IMR-90 (cell line): Measurements from ENCODE around the gene SLC5A1. TPM values are rescaled to one million over a fixed set of nuclear protein-coding genes. Genes with fewer than 3 reads are reported as not detected.

Source experiments
- ATAC-seq: fragments of 200-7000 bp; cut with Tn5 transposase; 2 replicates; pipeline ENCODE4 v1.9.1; 2020; ENCODE audit warnings: low read depth, mild to moderate bottlenecking, moderate library complexity
- BruUV-seq: library from RNA; stranded (reverse); fragments of 400-500 nt; replicated peaks from 2 replicates; lab custom pipeline; 2021; lab: Mats Ljungman, UMichigan
- CTCF ChIA-PET: fragments of 300-600 bp; formaldehyde crosslinking; extraction: SDS; loops from one replicate; lab custom pipeline; 2021; ENCODE audit warnings: antibody characterized with exemption; lab: Yijun Ruan, JAX
- POLR2A ChIA-PET: fragments of 300-600 bp; sonication (Branson Sonifier 250); formaldehyde crosslinking; loops from one replicate; lab custom pipeline; 2022; ENCODE audit warnings: antibody characterized with exemption; ENCODE audit not compliant: unreplicated experiment; lab: Charles Lee
- DNase-seq: peaks from one replicate; pipeline ENCODE4 v3.0.0; 2013
- H2AFZ ChIP-seq: replicated peaks from 2 replicates; pipeline ENCODE3; 2013; ENCODE audit warnings: low read length, mild to moderate bottlenecking; ENCODE audit not compliant: poor library complexity
- H2AK5ac ChIP-seq: 2 replicates; pipeline ENCODE4 v1.6.1; 2013; ENCODE audit warnings: low read depth, low read length, inconsistent platforms
- H2AK9ac ChIP-seq: replicated peaks from 2 replicates; pipeline ENCODE3; 2013; ENCODE audit warnings: mild to moderate bottlenecking, low read depth, low read length, moderate library complexity; ENCODE audit not compliant: poor library complexity
- H2BK120ac ChIP-seq: 2 replicates; pipeline ENCODE4 v1.6.1; 2013; ENCODE audit warnings: low read depth, low read length, inconsistent platforms
- H2BK15ac ChIP-seq: 3 replicates; pipeline ENCODE4 v1.6.1; 2013; ENCODE audit warnings: low read depth, low read length, inconsistent platforms
- H2BK20ac ChIP-seq: 2 replicates; pipeline ENCODE4 v1.6.1; 2013; ENCODE audit warnings: low read depth, mild to moderate bottlenecking, inconsistent platforms, low read length, moderate library complexity
- H2BK5ac ChIP-seq: 2 replicates; pipeline ENCODE4 v1.6.1; 2013; ENCODE audit warnings: mild to moderate bottlenecking, low read depth, low read length, inconsistent platforms; ENCODE audit not compliant: poor library complexity, severe bottlenecking
- H3K14ac ChIP-seq: replicated peaks from 2 replicates; pipeline ENCODE4 v1.6.1; 2013; ENCODE audit warnings: low read depth, low read length, inconsistent platforms
- H3K18ac ChIP-seq: 2 replicates; pipeline ENCODE4 v1.6.1; 2013; ENCODE audit warnings: low read depth, low read length, control low read depth
- H3K23ac ChIP-seq: 2 replicates; pipeline ENCODE4 v1.6.1; 2013; ENCODE audit warnings: low read depth, low read length, inconsistent platforms
- H3K27ac ChIP-seq: 2 replicates; pipeline ENCODE4 v1.5.1; 2013; ENCODE audit warnings: mild to moderate bottlenecking, control low read depth, low read length; ENCODE audit not compliant: insufficient read depth
- H3K27me3 ChIP-seq: 2 replicates; pipeline ENCODE4 v1.6.1; 2013; ENCODE audit warnings: low read length; ENCODE audit not compliant: control insufficient read depth, insufficient read depth
- H3K36me3 ChIP-seq: 2 replicates; pipeline ENCODE4 v1.6.1; 2013; ENCODE audit warnings: low read length, mixed read lengths; ENCODE audit not compliant: control insufficient read depth, insufficient read depth
- H3K4ac ChIP-seq: 2 replicates; pipeline ENCODE4 v1.6.1; 2013; ENCODE audit warnings: low read depth, low read length, inconsistent platforms
- H3K4me1 ChIP-seq: 2 replicates; pipeline ENCODE4 v1.6.1; 2013; ENCODE audit warnings: low read length, mixed read lengths; ENCODE audit not compliant: control insufficient read depth, insufficient read depth
- H3K4me2 ChIP-seq: 2 replicates; pipeline ENCODE4 v1.6.1; 2013; ENCODE audit warnings: low read depth, mild to moderate bottlenecking, control low read depth, low read length, moderate library complexity
- H3K4me3 ChIP-seq: 2 replicates; pipeline ENCODE4 v1.5.1; 2013; ENCODE audit warnings: low read depth, mild to moderate bottlenecking, control low read depth, low read length, moderate library complexity; ENCODE audit not compliant: insufficient read depth
- H3K56ac ChIP-seq: 2 replicates; pipeline ENCODE4 v1.6.1; 2013; ENCODE audit warnings: low read length, inconsistent platforms; ENCODE audit not compliant: insufficient read depth; ENCODE audit errors: extremely low read depth
- H3K79me1 ChIP-seq, 2 experiments: 2 replicates each; pipeline ENCODE4 v1.6.1; 2013; ENCODE audit warnings: low read length in 2 of 2, inconsistent platforms in 1 of 2, low read depth in 1 of 2
- H3K9ac ChIP-seq: 2 replicates; pipeline ENCODE4 v1.6.1; 2013; ENCODE audit warnings: low read depth, low read length, control low read depth
- H3K9me1 ChIP-seq: 2 replicates; pipeline ENCODE4 v1.6.1; 2013; ENCODE audit warnings: low read length, inconsistent platforms; ENCODE audit not compliant: insufficient read depth
- H3K9me3 ChIP-seq: 2 replicates; pipeline ENCODE4 v1.6.1; 2013; ENCODE audit warnings: low read length; ENCODE audit not compliant: control insufficient read depth, insufficient read depth
- H4K20me1 ChIP-seq: 2 replicates; pipeline ENCODE4 v1.6.1; 2013; ENCODE audit warnings: low read length, inconsistent platforms; ENCODE audit not compliant: insufficient read depth
- H4K5ac ChIP-seq: 2 replicates; pipeline ENCODE4 v1.6.1; 2013; ENCODE audit warnings: mild to moderate bottlenecking, low read depth, low read length, control low read depth
- H4K8ac ChIP-seq, 2 experiments: 2 replicates each; pipeline ENCODE4 v1.6.1; 2013; ENCODE audit warnings: low read depth in 2 of 2, low read length in 2 of 2, control low read depth in 1 of 2, inconsistent platforms in 1 of 2
- H4K91ac ChIP-seq: 2 replicates; pipeline ENCODE4 v1.6.1; 2013; ENCODE audit warnings: low read depth, low read length, inconsistent platforms; ENCODE audit not compliant: insufficient read depth
- BHLHE40 ChIP-seq: fragments of 150-350 bp; IDR thresholded peaks from 2 replicates; pipeline ENCODE4 v1.6.1; 2016; ENCODE audit warnings: mild to moderate bottlenecking, low read depth, low read length
- FOS ChIP-seq: fragments of 150-350 bp; IDR thresholded peaks from 2 replicates; pipeline ENCODE4 v1.6.1; 2016; ENCODE audit warnings: low read depth, low read length
- MAFK ChIP-seq: IDR thresholded peaks from 2 replicates; pipeline ENCODE4 v1.6.1; 2012; ENCODE audit warnings: low read depth, low read length, improper control_type of control experiment
- dilution Hi-C: fragments of 300-500 bp; cut with HindIII; formaldehyde crosslinking; loops from one replicate; pipeline ENCODE4 v1.14.3; 2018; ENCODE audit warnings: low sequenced_read_pairs; ENCODE audit not compliant: unreplicated experiment
- in situ Hi-C: fragments of 300-500 bp; cut with MboI; formaldehyde crosslinking; loops from 3 replicates; pipeline ENCODE4 v1.14.3; 2019; ENCODE audit warnings: low sequenced_read_pairs, inconsistent platforms, mixed read lengths
- intact Hi-C: fragments of 100-400 bp; cut with micrococcal nuclease; formaldehyde crosslinking; loops from 2 replicates; pipeline ENCODE4 v1.10.0; 2022
- polyA plus RNA-seq, 3 experiments: library from polyadenylated mRNA; depleted of rRNA; stranded (reverse); fragments of >200 nt; gene quantifications; 2 replicates each; pipeline ENCODE4 v1.2.3, GENCODE V29; 2012; ENCODE audit warnings: low replicate concordance in 1 of 3
- total RNA-seq: library from RNA; depleted of rRNA; stranded (reverse); fragments of >200 nt; gene quantifications from 2 replicates; pipeline ENCODE4 v1.2.3, GENCODE V29; 2012

The SLC5A1 gene
- total and polyA plus RNA-seq, 2 of the 4 experiments (the other 2 are of a cell fraction) = not detected

- Histone ChIP-seq H2AK9ac (no peak overlapping the region), H2BK120ac (no peak overlapping the region), H3K56ac (no peak overlapping the region), H3K27ac (no peak overlapping the region), H3K9me3 (no peaks in the 10 kb centered on the region), H3K9me1 (no peaks in the 10 kb centered on the region), H4K20me1 (peaks cover 2% of the 10 kb centered on the region; the same call in 1 of the 2 replicates), H3K27me3 (peaks cover 3% of the 10 kb centered on the region; the same call in 1 of the 2 replicates), H3K4me2 (no peak overlapping the region), H3K9ac (no peak overlapping the region), H2BK5ac (no peak overlapping the region), H4K5ac (no peak overlapping the region), H4K91ac (no peak overlapping the region), H4K8ac (no peak overlapping the region), H2AFZ (no peak overlapping the region), H3K36me3 (no peaks in the 10 kb centered on the region), H3K4ac (no peak overlapping the region), H3K14ac (no peak overlapping the region), H3K79me1 (no peaks in the 10 kb centered on the region), H2BK15ac (no peak overlapping the region), H3K4me1 (no peaks in the 10 kb centered on the region), H3K4me3 (no peak overlapping the region), H2BK20ac (no peak overlapping the region), H3K23ac (no peak overlapping the region), H2AK5ac (no peak overlapping the region), H3K18ac (no peak overlapping the region)
- TF ChIP-seq BHLHE40 (no peak), MAFK (peak; percentile 99), FOS (peak; percentile 48; the same call in 1 of the 2 replicates)
- in situ Hi-C loops (no loop called here), dilution Hi-C loops (no loop called here), intact Hi-C loops (no loop called here)
- ATAC-seq (peak; percentile 37), DNase-seq (peak; percentile 81)
- ChIA-PET CTCF (no interaction called here), POLR2A (no interaction called here)
- no TSS peak for BruUV-seq
These were observed 22.9 kb upstream of the SLC5A1 start for GRCh38 chr22:32020117-32020516.
